Colonic mucosa (tissue), 4 donors: Measurements from ENCODE around the gene HRAS. TPM values are rescaled to one million over a fixed set of nuclear protein-coding genes. Genes with fewer than 3 reads are reported as not detected.
A peak's percentile ranks its signal among the peaks of the same experiment; 100 is the strongest.

Experiments used
- DNase-seq: peaks from one replicate; pipeline ENCODE4 v3.0.0-alpha.2; 2020
- H3K27ac ChIP-seq: fragments of 200-600 bp; one replicate; pipeline ENCODE4 v1.8.0; 2021
- H3K27me3 ChIP-seq: fragments of 200-600 bp; one replicate; pipeline ENCODE4 v1.8.0; 2021
- H3K36me3 ChIP-seq: fragments of 200-600 bp; one replicate; pipeline ENCODE4 v1.8.0; 2021
- H3K4me1 ChIP-seq: fragments of 200-600 bp; one replicate; pipeline ENCODE4 v1.8.0; 2021; ENCODE audit warnings: mild to moderate bottlenecking
- H3K4me3 ChIP-seq: fragments of 200-600 bp; one replicate; pipeline ENCODE4 v1.8.0; 2021
- H3K9ac ChIP-seq, 2 donors: one replicate each; pipeline ENCODE4 v1.7.0; 2013; ENCODE audit warnings: control low read depth in 2 of 2, low read depth in 2 of 2, low read length in 2 of 2
- H3K9me3 ChIP-seq: fragments of 200-600 bp; one replicate; pipeline ENCODE4 v1.8.0; 2021
- CTCF ChIP-seq: fragments of 200-600 bp; IDR thresholded peaks from one replicate; pipeline ENCODE4 v1.8.0; 2022; ENCODE audit warnings: antibody characterized with exemption, mild to moderate bottlenecking
- intact Hi-C: fragments of 100-400 bp; cut with DNase I; formaldehyde crosslinking; loops from one replicate; pipeline ENCODE4 v1.14.1; 2022
- total RNA-seq, 2 donors: library from RNA; stranded (reverse); fragmentation: NEBNext Ultra II Directional in 1 of 2; extraction: Animal tissue kit (Norgen Biotek cat#: 25700) in 1 of 2; gene quantifications; one replicate each; pipeline ENCODE4 v1.2.1, GENCODE V29; 2021
- donor health status: healthy.
- donor health status: DM: no; HTN: no; CAD: no.
- donor health status: DM: no; HTN: no; CAD: no.

Gene HRAS
- total RNA-seq, 2 donors from 2014 or later: 38.4 to 67.0 TPM

GRCh38 chr11:560305-561147 lies 25.1 kb upstream of the HRAS start, which contains the start of the genes LMNTD2 and RASSF7:
TSS of gene LMNTD2 (minus strand) at chr11:560738. CDS start at chr11:560716, 22 bp downstream.
TSS of gene RASSF7 (plus strand) at chr11:560970. CDS start at chr11:561769, 799 bp downstream.
- Histone ChIP-seq H3K27ac (peak within 1 kb of the TSS; percentile 96), H3K4me3 (peak within 1 kb of the TSS; percentile 86), H3K9me3 (no peaks in the 10 kb centered on the region), H3K4me1 (peaks cover 13% of the 10 kb centered on the region), H3K27me3 (peaks cover 15% of the 10 kb centered on the region), H3K36me3 (no peaks in the 10 kb centered on the region), H3K9ac (peak within 1 kb of the TSS; percentile 92 to 93)
- DNase-seq: peak; percentile 95
- intact Hi-C loops: no loop called here
- no peak for TF ChIP-seq CTCF

- TF ChIP-seq CTCF: no peak
- DNase-seq: peak; percentile 87
- Histone ChIP-seq H3K4me3 (peak overlapping the region; percentile 52), H3K27me3 (peaks cover 20% of the 10 kb centered on the region), H3K9me3 (no peaks in the 10 kb centered on the region), H3K9ac (peak overlapping the region; percentile 92 to 93), H3K36me3 (no peaks in the 10 kb centered on the region), H3K4me1 (peaks cover 13% of the 10 kb centered on the region), H3K27ac (peak overlapping the region; percentile 93)
- intact Hi-C loops: loop anchor here (10.0 kb wide), 1 partner anchor 165 kb away; no protein-coding TSS in a partner anchor
These were observed 24.4 kb upstream of the HRAS start for GRCh38 chr11:559712-560304.

- Histone ChIP-seq H3K4me3 (no peak overlapping the region), H3K36me3 (no peaks in the 10 kb centered on the region), H3K4me1 (peaks cover 13% of the 10 kb centered on the region), H3K27me3 (peaks cover 20% of the 10 kb centered on the region), H3K9ac (peak overlapping the region in 1 of 2 donors; percentile 51), H3K27ac (peak overlapping the region; percentile 93), H3K9me3 (no peaks in the 10 kb centered on the region)
- intact Hi-C loops: loop anchor here (10.0 kb wide), 1 partner anchor 166 kb away; no protein-coding TSS in a partner anchor
- DNase-seq: no peak
- no peak for TF ChIP-seq CTCF
These were observed 23.7 kb upstream of the HRAS start for GRCh38 chr11:559020-559620.

GRCh38 chr11:558503-558902 lies 23.1 kb upstream of the HRAS start:
- no peak for DNase-seq
- intact Hi-C loops: loop anchor here (10.0 kb wide), 1 partner anchor 166 kb away; no protein-coding TSS in a partner anchor
- Histone ChIP-seq H3K27ac (no peak overlapping the region), H3K9me3 (no peaks in the 10 kb centered on the region), H3K36me3 (no peaks in the 10 kb centered on the region), H3K27me3 (peaks cover 20% of the 10 kb centered on the region), H3K9ac (no peak overlapping the region), H3K4me1 (peaks cover 13% of the 10 kb centered on the region), H3K4me3 (no peak overlapping the region)
- no peak for TF ChIP-seq CTCF
